Left colon (tissue), 2 donors: ENCODE results near the gene IKZF5. TPM values are rescaled to one million over a fixed set of nuclear protein-coding genes. Genes with fewer than 3 reads are reported as not detected.

Experiments used
- ATAC-seq: fragments of 200-7000 bp; cut with Tn5 transposase; one replicate; pipeline ENCODE4 v1.9.1; 2020; ENCODE audit warnings: mild to moderate bottlenecking, moderate library complexity
- DNase-seq, 2 donors: peaks; one replicate each; pipeline ENCODE4 v3.0.0-alpha.2; 2020
- intact Hi-C, 2 donors: fragments of 100-400 bp; cut with DNase I in 1 of 2; cut with micrococcal nuclease in 1 of 2; formaldehyde crosslinking; loops; one replicate each; pipeline versions ENCODE4 v1.11.2 to v1.14.0; 2022; cut with DNase I, micrococcal nuclease
- long read RNA-seq: library from polyadenylated mRNA; unstranded; transcript quantifications from one replicate; pipeline ENCODE4 v2.0.0, GENCODE V29; 2021
- total RNA-seq, 2 donors: library from RNA; stranded (reverse); fragmentation: NEBNext Ultra II Directional; extraction: Animal tissue kit (Norgen Biotek cat#: 25700); gene quantifications; one replicate each; pipeline ENCODE4 v1.2.1, GENCODE V29; 2021
- donor health status: DM: no; HTN: no; CAD: no.
- donor health status: DM: yes; HTN: yes; CAD: no.

Gene IKZF5
- 10 to 100 TPM; 10.9 to 14.1 TPM for total RNA-seq
- long read RNA-seq, full-length matches to known transcripts = 2 of 7 reads
- long read RNA-seq, partial matches to known transcripts = 1 of 7 reads
- long read RNA-seq, other reads (novel, unspliced or antisense) = 4 of 7 reads

GRCh38 chr10:123008355-123009104 is at the start of gene IKZF5, which contains the start of gene ACADSB:
IKZF5 (minus strand) TSS chr10:123008795; CDS start chr10:122998625, 10,170 bp downstream.
ACADSB (plus strand) TSS chr10:123009006; CDS start chr10:123009030, 24 bp downstream.
- DNase-seq (peak; percentile 96 to 97), ATAC-seq (peak; percentile 95)
- intact Hi-C loops = no loop called here

- DNase-seq (no peak), ATAC-seq (no peak)
- intact Hi-C loops = no loop called here
Measured at GRCh38 chr10:123057968-123058367, 49.4 kb upstream of the IKZF5 start.

DNA sequence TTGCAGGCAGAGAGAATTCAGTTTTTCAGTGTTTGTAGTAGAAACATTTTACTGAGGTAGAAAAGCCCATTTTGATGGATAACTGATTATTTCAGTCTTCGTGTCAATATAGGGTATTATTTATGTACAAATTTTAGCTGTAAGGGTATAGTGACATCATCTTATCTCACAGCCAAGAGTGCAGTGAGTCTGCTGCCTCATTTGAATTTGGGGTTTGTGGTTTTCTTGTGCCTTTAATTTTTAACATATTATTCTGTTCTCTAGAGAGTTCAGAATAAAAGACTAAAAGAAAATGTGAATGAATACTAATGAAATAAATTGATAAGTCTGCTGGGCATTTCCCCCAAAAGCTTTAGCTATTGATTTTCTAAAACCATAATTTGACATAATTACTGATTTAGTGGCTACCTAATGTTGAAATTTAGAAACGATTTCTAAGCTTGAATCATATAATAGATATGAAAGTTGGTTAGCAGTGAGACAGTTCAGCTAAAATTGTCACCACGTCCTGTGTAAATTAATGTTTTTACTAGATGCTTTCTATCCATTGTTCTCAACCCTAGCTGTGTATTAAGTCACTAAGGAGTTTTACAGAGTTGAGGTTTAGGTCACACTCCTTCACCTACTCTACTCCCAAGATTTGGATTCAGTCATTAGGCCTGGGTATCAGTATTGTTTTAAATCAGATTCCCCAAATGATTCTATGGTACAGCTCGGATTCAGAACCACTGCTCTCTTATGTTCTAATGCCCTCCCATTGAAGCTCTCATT is 37.6 kb upstream of the IKZF5 start:
- ATAC-seq = no peak
- intact Hi-C loops = no loop called here

GRCh38 chr10:123044391-123044790 is 35.8 kb upstream of the IKZF5 start:
- intact Hi-C loops = no loop called here
- no peak for DNase-seq
- no peak for ATAC-seq

More for the DNA sequence above, 37.6 kb upstream of the IKZF5 start:
- no peak for DNase-seq

GRCh38 chr10:123043409-123043925 is 34.9 kb upstream of the IKZF5 start:
- intact Hi-C loops = no loop called here
- DNase-seq = peak; percentile 38 to 44
- peak; percentile 93 for ATAC-seq

DNA sequence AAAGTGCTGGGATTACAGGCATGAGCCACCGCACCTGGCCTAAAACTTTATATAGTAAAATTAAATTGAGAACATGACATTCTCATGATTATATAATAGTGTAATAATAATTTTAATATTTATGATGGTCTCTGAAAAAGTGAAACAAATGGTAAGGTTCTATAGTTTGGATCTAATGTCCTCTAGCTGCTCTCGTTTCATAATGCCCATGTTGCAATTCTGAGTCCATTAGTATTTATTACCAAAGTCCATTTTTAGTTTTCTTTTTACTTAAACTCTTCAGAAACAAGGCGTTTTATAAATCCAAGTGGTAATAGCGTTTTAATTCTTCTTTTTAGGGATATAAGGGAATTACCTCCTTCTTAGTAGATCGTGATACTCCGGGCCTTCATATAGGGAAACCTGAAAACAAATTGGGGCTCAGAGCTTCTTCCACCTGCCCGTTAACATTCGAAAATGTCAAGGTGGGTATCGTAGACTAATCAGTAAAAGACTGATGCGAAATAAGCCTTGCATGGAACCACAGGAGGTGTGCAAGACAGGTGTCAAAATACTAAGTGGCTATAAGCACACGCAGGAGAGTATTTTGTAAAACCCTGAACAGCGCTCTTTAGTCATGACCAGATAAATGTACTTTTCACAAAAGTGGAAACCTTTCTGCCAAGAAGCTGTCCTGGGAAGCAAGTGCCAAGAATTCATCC is 34.3 kb upstream of the IKZF5 start:
- ATAC-seq (no peak), DNase-seq (no peak)
- intact Hi-C loops = no loop called here

GRCh38 chr10:123039632-123039930 is 31.0 kb upstream of the IKZF5 start:
- DNase-seq (no peak), ATAC-seq (peak; percentile 81)
- intact Hi-C loops = no loop called here

DNA sequence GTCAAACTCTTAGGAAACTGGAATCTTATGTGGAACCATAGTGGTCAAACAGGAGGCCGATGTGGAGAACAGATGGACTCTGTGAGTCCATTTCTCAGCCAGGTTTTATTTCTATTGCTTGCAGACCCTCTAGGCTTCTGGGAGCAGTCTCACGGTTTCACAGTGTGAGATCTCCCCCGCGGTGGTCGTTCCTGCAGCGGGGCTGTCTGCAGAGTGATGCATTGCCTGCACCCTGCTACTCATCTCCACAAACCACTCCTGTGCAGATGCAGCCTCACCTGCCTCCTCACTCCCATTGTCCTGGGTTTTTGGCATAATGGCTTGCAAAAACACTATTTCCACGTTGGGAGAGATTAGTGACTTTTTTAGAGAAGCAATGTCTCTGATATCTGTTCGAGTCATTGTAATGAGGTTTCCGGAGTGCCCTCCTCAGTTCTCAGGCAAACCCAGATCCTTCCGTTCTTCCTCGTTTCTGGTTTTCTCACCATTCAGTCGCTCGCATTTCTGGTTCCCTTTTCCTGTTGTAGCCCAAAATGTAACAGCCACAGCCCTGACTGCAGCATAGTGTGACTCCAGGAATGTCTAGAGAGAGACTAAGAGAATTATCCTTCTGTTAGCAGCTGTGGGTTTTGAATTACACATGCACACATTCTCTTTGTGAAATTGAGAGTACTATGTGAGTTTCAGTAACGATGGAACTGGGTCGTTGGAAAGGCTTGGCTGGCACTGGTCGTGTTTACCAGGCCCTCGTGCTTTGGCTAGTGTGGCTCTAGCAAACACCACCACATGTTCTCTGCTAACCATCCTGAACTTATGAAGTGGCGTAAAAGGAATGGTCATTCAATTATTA is 30.4 kb upstream of the IKZF5 start:
- ATAC-seq = no peak
- intact Hi-C loops = no loop called here
- DNase-seq = peak in 1 of 2 donors; percentile 6

DNA sequence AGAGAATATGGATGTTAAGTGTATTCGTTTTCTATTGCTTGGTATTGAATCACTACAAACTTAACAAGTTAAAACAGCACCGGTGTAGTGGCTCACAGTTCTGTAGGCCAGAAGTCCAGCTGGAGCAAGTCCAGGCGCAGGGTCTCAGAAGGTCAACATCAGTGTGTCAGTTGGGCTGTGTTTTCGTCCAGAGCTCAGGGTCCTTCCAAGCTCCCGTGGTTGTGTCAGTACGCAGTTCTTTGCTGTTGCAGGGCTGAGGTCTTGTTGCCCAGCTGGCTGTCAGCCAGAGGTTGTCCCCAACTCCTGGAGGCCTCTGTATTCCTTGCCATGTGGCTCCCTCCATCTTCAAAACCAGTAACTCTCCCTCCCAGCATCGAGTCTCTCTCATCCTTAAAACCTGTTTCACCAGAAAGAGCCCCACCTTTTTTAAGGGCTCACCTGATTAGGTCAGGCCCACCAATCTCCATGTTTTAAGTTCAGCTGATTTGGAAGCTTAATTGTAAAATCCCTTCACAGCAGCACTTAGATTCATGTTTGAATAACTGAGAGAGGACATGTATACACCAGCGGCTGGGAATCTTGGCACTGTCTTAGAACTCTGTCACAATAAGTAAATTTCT is 27.0 kb upstream of the IKZF5 start:
- intact Hi-C loops = no loop called here
- DNase-seq = no peak
- no peak for ATAC-seq

- DNase-seq (no peak), ATAC-seq (no peak)
- intact Hi-C loops = no loop called here
Measured at GRCh38 chr10:123034332-123034731, 25.7 kb upstream of the IKZF5 start.

DNA sequence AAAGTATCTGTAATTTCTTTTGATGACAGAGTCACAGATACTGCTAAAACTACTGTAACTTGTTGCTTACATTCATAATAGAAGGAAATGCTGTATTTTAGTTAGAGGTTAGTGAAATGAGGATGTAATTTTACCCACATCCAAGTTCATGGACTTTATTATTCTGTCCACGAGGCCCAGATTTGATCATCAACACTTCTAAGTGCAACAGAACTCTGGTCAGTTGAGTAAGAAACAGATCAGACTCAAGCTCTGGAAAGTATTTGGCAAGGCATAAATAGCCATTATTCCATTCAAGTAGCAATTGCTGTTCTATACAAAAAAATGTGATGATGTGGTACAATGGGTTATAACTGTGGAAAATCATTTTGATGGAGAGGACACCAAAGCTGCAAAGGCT is 22.5 kb upstream of the IKZF5 start:
- DNase-seq = no peak
- intact Hi-C loops = no loop called here
- no peak for ATAC-seq

DNA sequence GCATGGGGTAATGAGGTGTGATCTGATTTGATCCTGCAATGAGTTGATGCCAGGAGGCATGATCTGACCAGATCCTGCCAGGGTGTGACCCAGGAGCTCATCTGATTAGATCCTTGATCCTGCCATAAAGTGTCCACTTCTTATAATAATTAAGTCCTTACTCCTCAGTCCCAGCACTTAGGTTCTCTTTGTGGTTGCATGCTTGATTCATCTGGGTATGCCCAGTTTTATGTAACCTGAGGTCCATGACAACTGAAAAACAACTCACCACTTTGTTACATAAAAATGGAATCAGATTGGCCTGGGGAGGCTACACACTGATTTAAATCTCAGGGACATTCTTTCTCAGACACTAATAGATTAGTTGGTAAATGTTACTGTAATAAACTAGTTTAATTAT is 19.3 kb upstream of the IKZF5 start:
- DNase-seq = no peak
- intact Hi-C loops = no loop called here
- no peak for ATAC-seq

DNA sequence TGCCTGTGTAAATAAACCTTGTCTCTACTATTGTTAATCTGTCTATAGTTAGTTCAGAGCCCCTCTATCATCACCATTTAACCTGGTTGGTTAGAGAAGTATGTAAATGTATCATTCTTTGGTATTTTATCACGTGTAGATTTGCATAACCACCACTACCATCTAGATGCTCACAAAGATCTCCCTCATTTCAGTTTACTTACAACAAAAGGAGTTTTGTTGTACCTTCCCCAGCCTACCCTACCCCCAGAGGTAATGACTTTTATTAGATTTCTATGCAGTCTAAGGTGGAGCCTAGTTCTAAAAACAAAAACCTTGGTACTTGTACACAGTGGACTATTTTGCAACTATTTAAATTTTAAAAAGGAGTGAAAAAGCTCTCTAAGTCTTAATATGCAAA is 17.7 kb upstream of the IKZF5 start:
- no peak for ATAC-seq
- DNase-seq = no peak
- intact Hi-C loops = no loop called here

- peak; percentile 29 for ATAC-seq
- intact Hi-C loops = loop anchor here in 1 of 2 donors (5.0 kb wide), 1 partner anchor 73 kb away; no protein-coding TSS in a partner anchor
- DNase-seq = no peak
Measured at GRCh38 chr10:123024540-123024939, 15.9 kb upstream of the IKZF5 start.

- ATAC-seq = peak; percentile 63
Measured at GRCh38 chr10:123021517-123021916, 12.9 kb upstream of the IKZF5 start.

DNA sequence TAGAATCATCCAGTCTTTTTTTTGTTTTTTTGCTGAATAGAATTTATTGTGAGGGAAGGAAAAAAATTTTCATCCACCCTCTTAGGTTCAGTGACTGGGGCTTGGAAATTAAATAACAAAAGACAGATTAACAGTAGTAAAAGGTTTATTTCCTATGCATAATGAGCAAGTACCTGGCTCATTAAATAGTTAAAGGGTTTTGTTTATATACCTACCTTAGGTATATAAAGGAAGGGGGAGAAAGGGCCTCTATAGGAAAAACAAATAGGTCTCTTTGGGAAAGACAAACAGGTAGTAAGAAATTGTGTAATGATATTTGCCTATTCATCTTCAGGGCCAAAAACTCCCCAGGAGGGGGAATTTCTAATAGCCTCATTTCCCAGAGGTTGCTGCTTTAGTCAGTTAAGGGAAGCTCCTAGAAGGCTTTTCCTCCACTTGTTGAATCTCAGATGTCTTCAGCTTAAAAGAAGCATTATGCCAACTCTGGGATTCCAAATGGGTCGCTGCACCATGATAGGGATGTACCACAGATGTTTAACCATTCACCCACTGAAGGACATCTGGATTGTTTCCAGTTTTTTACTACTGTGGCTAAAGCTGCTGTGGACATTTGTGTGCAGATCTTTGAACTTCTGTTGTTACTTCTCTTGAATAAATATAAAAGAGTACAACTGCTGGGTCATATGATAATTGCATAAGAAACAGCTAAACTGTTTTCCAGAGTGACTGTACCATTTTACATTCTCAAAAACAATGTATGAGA is 11.5 kb upstream of the IKZF5 start:
- DNase-seq = no peak
- intact Hi-C loops = loop anchor here in 1 of 2 donors (5.0 kb wide), 1 partner anchor 77 kb away; no protein-coding TSS in a partner anchor
- peak; percentile 65 for ATAC-seq

More at GRCh38 chr10:123021517-123021916, 12.9 kb upstream of the IKZF5 start:
- intact Hi-C loops = loop anchor here in 1 of 2 donors (5.0 kb wide), 1 partner anchor 76 kb away; no protein-coding TSS in a partner anchor
- no peak for DNase-seq

GRCh38 chr10:123019264-123019663 is 10.7 kb upstream of the IKZF5 start:
- ATAC-seq = no peak
- DNase-seq = no peak
- intact Hi-C loops = no loop called here
